GM12872 (cell line): ENCODE data around the gene FRMD8.

Experiments used
- CTCF ChIP-seq: IDR thresholded peaks from 3 replicates; pipeline ENCODE4 v1.5.1; 2011; ENCODE audit warnings: low read depth, mild to moderate bottlenecking, low read length, moderate library complexity; ENCODE audit not compliant: insufficient read depth

FRMD8 gene

GRCh38 chr11:65442842-65443331 is 56.5 kb downstream of the FRMD8 start:
- no peak for TF ChIP-seq CTCF

- no peak for TF ChIP-seq CTCF
These were observed 58.0 kb downstream of the FRMD8 start for GRCh38 chr11:65444314-65445051.

DNA sequence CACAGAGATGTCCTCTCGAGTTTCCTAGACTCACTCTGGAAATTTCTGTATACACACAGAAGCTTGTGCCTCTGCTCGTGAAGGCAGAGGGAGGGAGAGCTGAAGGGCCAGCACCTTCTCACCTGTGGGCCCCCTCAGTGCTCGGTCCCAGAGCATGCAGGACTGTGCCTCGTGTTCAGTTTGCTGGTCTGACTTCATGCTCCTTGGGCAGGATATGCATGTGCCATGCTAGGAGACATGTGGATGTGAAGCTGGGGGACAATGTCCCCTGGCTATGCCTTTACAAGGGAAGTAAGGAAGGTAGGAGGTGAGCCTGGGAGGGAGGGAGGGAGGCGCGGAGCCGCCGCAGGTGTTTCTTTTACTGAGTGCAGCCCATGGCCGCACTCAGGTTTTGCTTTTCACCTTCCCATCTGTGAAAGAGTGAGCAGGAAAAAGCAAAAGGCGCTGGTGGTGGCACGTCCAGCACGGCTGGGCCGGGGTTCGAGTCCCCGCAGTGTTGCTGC is 58.7 kb downstream of the FRMD8 start:
- no peak for TF ChIP-seq CTCF

- no peak for TF ChIP-seq CTCF
These were observed 59.4 kb downstream of the FRMD8 start for GRCh38 chr11:65445604-65446445.

DNA sequence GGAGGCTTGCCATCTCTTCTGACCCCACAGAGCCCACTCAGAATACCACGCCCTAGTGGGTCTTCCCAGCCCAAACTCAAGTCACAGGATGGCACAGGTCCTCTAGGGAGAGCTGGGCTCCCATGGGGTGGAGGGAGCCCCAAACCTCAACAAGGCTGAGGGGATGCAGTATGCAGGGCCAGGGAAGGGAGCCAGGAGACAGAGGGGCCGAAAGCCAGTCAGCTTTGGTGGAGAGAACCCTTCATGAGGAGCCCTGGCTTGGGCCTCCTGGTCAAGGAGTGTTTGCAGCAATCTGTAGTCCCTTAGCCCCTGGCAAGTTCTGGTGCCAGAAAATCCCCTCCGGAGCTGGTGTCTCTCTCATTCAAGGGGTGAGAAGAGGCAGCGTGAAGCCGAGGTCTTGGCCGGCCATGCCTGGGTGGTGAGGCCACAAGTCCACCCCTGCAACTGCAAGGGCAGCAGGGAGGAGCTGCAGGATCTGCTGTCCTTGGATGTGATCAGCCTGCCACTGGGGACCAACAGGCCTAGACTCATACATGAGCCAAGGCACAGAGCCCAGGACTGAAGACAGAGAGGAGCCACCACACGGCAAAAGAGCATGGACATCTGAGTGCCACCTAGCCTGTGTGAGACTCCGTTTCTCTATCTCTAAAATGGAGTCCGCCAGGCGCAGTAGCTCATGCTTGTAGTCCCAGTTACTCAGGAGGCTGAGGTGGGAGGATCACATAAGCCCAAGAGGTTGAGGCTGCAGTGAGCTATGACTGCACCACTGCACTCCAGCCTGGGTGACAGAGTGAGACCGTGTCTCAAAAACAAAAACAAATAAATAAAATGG is 60.2 kb downstream of the FRMD8 start:
- no peak for TF ChIP-seq CTCF

DNA sequence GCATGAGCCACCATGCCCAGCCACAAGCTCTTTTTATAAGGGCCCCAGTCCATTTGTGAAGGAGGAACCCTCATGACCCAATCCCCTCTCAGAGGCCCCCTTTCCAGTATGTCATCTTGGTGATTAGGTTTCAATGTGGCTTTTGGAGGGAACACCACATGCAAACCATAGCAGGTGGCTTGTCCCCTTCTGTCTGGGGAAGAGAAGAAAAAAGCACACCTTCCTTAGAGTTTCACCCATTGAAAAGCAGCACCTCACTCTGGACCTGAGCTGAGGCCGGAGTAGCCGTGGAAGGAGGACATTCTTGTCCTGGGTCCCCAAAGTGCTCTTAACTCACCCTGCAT is 61.6 kb downstream of the FRMD8 start:
- no peak for TF ChIP-seq CTCF
